Measurements from ENCODE around the gene EVI2B. TPM values are rescaled to one million over a fixed set of nuclear protein-coding genes. Genes with fewer than 3 reads are reported as not detected.

EVI2B gene
- total and polyA plus RNA-seq, 2 of the 4 experiments (the other 2 are of a cell fraction), result under 0.01 to 0.17 TPM

DNA sequence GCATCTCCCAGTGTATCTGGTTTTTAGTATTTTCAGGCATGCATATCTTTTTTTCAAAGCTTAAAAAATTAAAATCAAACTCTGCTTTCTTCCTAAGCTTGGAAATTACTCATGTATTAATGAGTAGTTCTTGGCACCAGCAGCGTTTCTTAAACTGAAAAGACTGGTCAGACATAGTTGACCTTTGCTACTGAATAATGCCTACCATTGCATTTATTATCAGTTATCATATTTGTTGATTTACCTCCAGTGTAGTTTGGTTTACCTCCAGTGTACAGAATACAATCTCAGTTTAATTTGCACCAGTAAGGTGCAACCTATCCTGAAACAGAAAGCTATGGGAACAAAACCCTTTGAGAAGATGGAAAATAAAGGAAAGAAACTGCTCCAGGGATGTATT lies 42.1 kb upstream of the EVI2B start:
- no peak overlapping the region for H3K9ac ChIP-seq (ENCODE audit: low read depth, low read length)
- ChIA-PET CTCF (no interaction called here), POLR2A (ENCODE audit: unreplicated experiment) (interaction anchor here (0.5 kb wide), 1 partner anchor 192 kb away, joined by 3 read pairs; no protein-coding TSS in a partner anchor)
- H3K27me3 ChIP-seq (ENCODE audit: control insufficient read depth, insufficient read depth, low read length), result no peaks in the 10 kb centered on the region
- H3K9me1 ChIP-seq (ENCODE audit: insufficient read depth, low read length), result no peaks in the 10 kb centered on the region
- H3K27ac ChIP-seq (ENCODE audit: insufficient read depth, low read length), result no peak overlapping the region
- ATAC-seq (ENCODE audit: low read depth) (no peak), DNase-seq (no peak)
- no peak overlapping the region for H2AK5ac ChIP-seq (ENCODE audit: low read depth, low read length)
- H3K9me3 ChIP-seq (ENCODE audit: control insufficient read depth, insufficient read depth, low read length), result no peaks in the 10 kb centered on the region
- H3K79me1 ChIP-seq (ENCODE audit: low read depth in 1 of 2, low read length in 2 of 2), result peaks cover 0 to 6% of the 10 kb centered on the region in 2 experiments; a peak in 1 of 4 replicates
- no peak overlapping the region for H3K56ac ChIP-seq (ENCODE audit: extremely low read depth, insufficient read depth, low read length)
- no peak overlapping the region for H4K5ac ChIP-seq (ENCODE audit: low read depth, low read length)
- no peak overlapping the region for H3K4me3 ChIP-seq (ENCODE audit: insufficient read depth, low read depth, low read length)
- no peak overlapping the region for H2BK5ac ChIP-seq (ENCODE audit: low read depth, low read length, poor library complexity, severe bottlenecking)
- H2AFZ ChIP-seq (replicated peaks; ENCODE audit: low read length, poor library complexity), result no peak overlapping the region
- H3K23ac ChIP-seq (ENCODE audit: low read depth, low read length), result no peak overlapping the region
- no peak overlapping the region for H4K8ac ChIP-seq (ENCODE audit: low read depth in 2 of 2, low read length in 2 of 2)
- H2BK15ac ChIP-seq (ENCODE audit: low read depth, low read length), result no peak overlapping the region
- H3K4me1 ChIP-seq (ENCODE audit: control insufficient read depth, insufficient read depth, low read length), result no peaks in the 10 kb centered on the region
- in situ Hi-C loops (cut with MboI; ENCODE audit: low sequenced_read_pairs), result no loop called here
- H2BK20ac ChIP-seq (ENCODE audit: low read depth, low read length), result no peak overlapping the region
- WGBS, 2 experiments (ENCODE audit: extremely low coverage in 2 of 2, insufficient read length in 1 of 2), result no CpG with 5 or more reads among the region's 1 CpG
- H3K14ac ChIP-seq (replicated peaks; ENCODE audit: low read depth, low read length), result no peak overlapping the region
- peaks cover 25% of the 10 kb centered on the region for H3K36me3 ChIP-seq (ENCODE audit: control insufficient read depth, insufficient read depth, low read length)
- dilution Hi-C loops (cut with HindIII; ENCODE audit: low sequenced_read_pairs, unreplicated experiment), result no loop called here
- H3K18ac ChIP-seq (ENCODE audit: low read depth, low read length), result no peak overlapping the region
- TF ChIP-seq CHD1 (IDR thresholded peaks at IDR 0.05; ENCODE audit: low read depth, low read length) (no peak), POLR2A (IDR thresholded peaks at IDR 0.05; ENCODE audit: low read depth, low read length) (no peak), RFX5 (IDR thresholded peaks at IDR 0.05; ENCODE audit: low read depth, low read length) (no peak), NFE2L2 (IDR thresholded peaks at IDR 0.05; ENCODE audit: low read depth, low read length) (no peak), MAFK (IDR thresholded peaks at IDR 0.05; ENCODE audit: low read depth, low read length) (peak; percentile 41; the same call in 1 of the 2 replicates)
- TF ChIP-seq, protein P1, sequence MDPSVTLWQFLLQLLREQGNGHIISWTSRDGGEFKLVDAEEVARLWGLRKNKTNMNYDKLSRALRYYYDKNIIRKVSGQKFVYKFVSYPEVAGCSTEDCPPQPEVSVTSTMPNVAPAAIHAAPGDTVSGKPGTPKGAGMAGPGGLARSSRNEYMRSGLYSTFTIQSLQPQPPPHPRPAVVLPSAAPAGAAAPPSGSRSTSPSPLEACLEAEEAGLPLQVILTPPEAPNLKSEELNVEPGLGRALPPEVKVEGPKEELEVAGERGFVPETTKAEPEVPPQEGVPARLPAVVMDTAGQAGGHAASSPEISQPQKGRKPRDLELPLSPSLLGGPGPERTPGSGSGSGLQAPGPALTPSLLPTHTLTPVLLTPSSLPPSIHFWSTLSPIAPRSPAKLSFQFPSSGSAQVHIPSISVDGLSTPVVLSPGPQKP (IDR thresholded peaks at IDR 0.05; ENCODE audit: borderline replicate concordance, low read depth, low read length), result no peak
- TF ChIP-seq, protein P2, sequence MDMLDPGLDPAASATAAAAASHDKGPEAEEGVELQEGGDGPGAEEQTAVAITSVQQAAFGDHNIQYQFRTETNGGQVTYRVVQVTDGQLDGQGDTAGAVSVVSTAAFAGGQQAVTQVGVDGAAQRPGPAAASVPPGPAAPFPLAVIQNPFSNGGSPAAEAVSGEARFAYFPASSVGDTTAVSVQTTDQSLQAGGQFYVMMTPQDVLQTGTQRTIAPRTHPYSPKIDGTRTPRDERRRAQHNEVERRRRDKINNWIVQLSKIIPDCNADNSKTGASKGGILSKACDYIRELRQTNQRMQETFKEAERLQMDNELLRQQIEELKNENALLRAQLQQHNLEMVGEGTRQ (IDR thresholded peaks at IDR 0.05; ENCODE audit: low read depth, low read length), result no peak
- H4K20me1 ChIP-seq (ENCODE audit: insufficient read depth, low read length), result no peaks in the 10 kb centered on the region
- no TSS peak for BruUV-seq (replicated peaks)
- intact Hi-C loops (cut with micrococcal nuclease), result loop anchor here (5.0 kb wide), 1 partner anchor 89 kb away; no protein-coding TSS in a partner anchor
- H3K4me2 ChIP-seq (ENCODE audit: low read depth, low read length), result no peak overlapping the region
- H4K91ac ChIP-seq (ENCODE audit: insufficient read depth, low read depth, low read length), result no peak overlapping the region
- H3K4ac ChIP-seq (ENCODE audit: low read depth, low read length), result no peak overlapping the region
- H2BK120ac ChIP-seq (ENCODE audit: low read depth, low read length), result no peak overlapping the region
- no peak overlapping the region for H2AK9ac ChIP-seq (replicated peaks; ENCODE audit: low read depth, low read length, poor library complexity)
